GDM1 (cell line): ENCODE data around the gene SNORC.

Source experiments
- DNase-seq: peaks from one replicate; lab custom pipeline; 2025; lab: John Stamatoyannopoulos, UW

SNORC gene

DNA sequence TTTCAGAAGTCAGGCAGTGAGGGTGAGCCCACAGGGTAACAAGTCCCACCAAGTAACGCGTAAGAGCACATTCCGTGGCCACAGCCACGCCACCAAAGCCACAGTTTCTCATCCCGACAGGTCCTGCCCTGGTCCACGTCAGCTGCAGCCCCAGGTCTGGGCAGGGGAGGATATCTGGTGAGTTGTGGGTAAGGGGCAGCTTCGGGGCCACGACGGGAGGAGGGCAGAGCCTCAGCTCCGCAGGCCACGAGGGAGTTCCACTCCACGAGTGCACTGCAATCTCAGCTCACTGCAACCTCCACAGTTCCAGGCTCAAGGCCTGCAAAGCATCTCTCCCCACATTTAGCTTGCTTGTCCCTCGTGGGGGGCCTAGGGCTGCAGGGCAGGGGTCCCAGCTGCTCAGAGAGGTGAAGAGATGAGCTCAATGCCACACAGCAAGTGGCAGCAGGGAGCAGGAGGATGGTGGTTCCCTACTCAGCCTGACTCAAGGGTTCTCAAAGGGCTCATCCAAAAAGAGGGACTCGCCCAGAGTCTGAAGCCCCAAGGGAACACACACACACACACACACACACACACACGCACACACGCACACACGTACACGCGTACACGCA, 12.5 kb downstream of the SNORC start:
- no peak for DNase-seq

GRCh38 chr2:232883116-232883721, 13.2 kb downstream of the SNORC start:
- no peak for DNase-seq

GRCh38 chr2:232884001-232884421, 13.9 kb downstream of the SNORC start:
- no peak for DNase-seq

- no peak for DNase-seq
Measured at GRCh38 chr2:232884549-232885263, 14.6 kb downstream of the SNORC start.

DNA sequence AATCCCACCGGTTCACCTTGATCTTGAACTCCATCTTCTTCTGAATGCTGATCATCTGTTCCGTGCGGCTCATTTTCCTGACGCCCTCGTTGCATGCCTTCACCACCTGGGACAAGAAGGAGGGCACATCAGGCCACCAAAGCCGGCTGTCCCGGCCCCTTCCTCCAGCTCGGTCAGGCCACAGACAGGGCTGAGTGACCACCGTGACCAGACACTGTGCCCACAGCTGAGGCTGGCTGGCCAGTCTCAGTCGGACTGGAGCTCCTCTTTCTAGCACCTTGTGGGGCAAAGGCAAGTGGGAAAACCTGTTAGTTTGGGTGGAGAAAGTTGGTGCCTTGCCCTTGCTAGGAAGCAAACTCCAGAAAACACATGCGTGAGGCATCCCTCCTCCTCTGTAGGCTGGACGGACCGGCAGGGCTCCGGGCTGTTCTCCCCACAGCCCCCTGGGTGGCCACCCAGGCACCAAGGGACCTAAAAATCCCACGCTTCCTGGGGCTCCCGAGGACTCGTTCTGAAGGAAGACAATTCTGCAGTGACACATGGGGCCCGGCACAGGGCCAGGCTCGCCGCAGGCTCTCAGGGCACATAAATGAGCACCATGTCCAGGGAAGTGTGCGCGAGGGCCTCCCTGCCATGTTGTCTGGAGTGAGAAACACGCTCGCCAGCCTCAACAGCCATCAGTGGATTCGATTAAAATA, 15.3 kb downstream of the SNORC start:
- no peak for DNase-seq

DNA sequence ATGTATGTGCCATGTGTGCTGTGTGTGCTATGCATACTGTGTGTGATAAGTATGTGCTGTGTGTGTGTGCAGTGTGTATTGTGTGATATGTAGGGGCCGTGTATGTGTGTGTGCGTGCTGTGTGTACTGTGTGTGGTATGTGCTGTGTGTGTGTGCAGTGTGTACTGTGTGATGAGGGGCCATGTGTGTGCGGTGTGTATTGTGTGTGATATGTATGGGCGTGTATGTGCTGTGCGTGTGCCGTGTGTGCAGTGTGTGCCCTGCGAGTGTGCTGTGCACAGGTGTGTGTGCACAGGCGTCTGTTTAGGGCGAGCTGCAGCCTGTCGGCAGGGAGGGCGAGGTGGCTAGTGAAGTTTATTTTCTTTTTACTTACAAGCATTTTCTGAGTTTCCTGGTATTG, 16.1 kb downstream of the SNORC start:
- DNase-seq: no peak

- DNase-seq: no peak
Measured at GRCh38 chr2:232886632-232887031, 16.6 kb downstream of the SNORC start.

- no peak for DNase-seq
Measured at GRCh38 chr2:232887171-232887850, 17.2 kb downstream of the SNORC start.

DNA sequence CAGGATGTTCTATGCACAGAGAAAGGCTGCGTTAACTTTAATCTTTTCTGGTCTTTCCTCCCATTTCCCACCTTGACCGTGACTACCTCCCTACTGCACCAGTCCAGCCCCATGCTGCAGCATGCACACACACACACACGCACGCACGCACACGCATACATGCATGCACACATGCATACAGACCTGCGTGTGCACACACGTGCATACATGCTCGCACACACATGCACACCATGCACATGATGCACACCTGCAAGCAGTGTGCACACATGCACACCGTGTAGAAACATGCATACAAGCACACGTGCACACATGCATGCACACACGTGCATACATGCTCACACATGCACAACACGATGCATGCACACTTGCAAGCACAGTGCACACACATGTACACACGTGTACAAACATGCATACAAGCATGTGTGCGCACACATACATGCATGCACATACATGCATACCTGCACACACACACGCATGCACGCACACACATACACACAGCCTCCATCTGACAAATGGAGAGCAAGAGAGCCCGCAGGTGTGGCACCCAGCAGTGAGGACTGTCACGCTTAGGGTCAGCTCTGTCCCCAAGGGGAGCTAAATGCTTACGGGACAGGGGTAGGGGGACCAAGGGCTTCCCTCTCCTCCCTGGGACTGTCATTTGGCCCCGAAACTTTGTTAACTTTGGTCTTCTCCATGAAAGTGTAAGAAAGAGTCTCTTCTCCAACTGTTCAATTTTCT, 18.2 kb downstream of the SNORC start:
- no peak for DNase-seq

DNA sequence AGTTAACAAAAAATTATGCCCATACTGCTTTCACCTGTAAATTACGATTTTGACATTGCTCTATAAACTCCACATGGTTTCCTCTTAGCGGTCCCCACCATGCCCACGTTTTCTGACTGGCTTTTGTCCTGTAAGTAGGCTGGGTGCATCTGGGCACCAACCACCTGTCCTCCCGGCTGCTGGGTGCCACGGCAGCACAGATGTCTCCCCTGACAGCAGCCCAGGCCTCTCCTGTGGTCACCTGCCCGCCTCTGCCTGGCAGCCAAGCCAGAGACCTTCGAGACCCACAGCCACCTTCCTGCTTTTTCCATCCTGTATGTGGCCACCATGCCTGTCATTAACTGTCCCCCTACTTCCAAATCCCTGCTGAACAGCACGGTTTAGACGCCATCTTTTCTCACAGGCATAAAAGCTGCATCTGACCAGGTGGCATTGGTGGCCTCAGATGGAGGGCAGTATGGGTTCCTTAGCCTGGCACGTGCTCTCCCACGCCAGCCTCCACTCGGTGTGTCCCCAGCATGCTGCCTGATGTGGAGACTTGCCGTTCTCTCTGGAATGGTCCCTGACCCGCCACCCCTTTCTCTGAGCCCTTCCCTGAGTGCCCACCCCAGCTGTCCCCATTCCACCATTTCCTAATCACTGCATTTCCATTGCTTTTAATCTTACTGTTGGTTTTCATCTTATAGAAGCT, 18.9 kb downstream of the SNORC start:
- no peak for DNase-seq

- no peak for DNase-seq
Measured at GRCh38 chr2:232889876-232890401, 19.9 kb downstream of the SNORC start.

- DNase-seq: no peak
Measured at GRCh38 chr2:232890536-232890895, 20.5 kb downstream of the SNORC start.

DNA sequence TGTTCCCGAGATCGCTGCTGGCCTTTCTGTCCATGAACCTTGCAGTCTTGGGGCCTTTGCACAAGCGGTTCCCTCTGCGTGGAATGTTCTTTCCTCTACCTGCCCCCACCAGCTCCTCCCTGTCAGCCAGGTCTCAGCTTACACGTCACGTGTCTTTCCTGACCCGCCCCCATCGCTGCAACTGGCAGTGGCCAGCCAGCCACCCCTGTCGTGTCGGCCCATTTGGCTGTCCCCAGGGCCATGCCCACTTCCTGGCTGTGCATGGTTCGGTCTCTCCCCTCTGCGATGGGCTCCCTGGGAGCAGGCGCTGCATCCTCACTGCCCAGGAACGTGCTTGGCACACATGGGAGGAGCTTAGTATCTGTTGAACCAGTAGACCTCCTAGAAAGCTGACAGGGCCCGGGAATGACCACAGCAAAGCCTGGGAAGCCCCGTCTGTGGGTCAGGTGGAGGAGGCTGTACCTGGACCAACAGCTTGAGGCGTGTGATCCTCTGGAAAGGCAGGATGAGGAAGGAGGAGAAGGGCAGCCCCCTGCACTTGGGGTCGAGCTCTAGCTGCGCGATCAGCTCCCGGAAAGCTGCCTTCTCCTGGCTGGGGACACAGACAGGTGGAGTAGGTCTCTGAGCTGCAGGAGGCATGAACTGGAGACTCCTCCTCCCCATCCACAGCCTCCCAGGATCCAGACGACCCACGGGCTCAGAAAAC, 21.0 kb downstream of the SNORC start:
- no peak for DNase-seq

GRCh38 chr2:232891621-232892071, 21.6 kb downstream of the SNORC start:
- DNase-seq: no peak

GRCh38 chr2:232892221-232892620, 22.2 kb downstream of the SNORC start:
- DNase-seq: no peak

DNA sequence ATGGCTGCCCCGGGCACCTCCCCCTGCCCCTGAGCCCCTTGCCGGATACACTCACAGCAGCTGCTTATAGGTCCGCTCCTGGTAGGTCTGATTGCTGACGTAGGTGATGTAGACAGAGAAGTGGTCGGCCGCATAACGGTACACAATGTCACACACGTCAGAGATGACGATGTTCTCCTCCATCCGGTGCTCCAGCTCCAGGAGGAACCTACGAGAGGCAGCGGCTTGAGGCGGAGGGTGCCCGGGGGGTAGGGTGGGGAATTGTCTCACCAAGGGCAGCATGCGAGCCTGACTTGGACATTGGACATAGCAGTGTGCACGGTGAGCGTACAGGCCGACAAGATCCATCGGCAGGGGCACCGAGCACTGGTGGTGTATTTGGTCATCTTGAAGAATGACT, 22.8 kb downstream of the SNORC start:
- DNase-seq: no peak

DNA sequence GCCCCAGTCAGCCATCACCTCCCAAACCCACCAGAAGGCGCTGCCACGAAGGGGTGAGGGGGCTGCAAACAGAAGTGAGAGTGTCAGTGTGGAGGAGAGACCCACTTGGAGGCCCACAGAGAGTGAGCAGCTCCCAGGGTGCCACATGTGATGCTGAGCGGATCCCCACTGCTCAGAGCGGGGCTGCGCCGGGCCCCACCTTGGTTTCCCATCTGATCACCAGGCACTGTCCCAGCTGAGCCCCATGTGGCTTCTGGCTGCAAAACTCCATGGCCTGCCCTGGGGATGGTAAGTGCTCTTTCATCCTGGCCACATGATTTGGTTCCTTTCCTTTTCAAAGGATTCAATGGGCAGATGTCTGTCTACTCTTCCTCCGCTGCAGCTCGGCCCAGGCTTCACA, 23.8 kb downstream of the SNORC start:
- no peak for DNase-seq

DNA sequence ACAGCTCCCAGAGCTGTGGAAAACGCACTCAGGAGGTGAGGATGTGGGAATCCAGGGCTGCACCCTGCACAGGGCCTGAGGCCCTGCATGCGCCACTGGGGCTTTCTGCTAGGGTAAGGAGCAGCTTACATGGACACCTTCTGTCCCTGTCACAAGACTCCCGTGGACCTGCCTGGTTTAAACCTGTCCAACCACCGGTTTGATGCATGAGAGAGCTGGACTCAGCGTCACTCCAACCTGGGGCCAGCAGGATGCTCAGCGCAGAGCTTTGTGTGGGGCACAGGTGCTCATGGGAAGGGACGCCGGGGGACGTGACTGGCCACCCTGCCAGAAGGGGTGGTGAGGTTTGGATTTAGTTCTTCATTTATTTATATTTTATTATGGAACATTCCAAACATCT, 24.2 kb downstream of the SNORC start:
- DNase-seq: no peak

GRCh38 chr2:232894746-232895145, 24.7 kb downstream of the SNORC start:
- DNase-seq: no peak

- DNase-seq: no peak
Measured at GRCh38 chr2:232896111-232896510, 26.0 kb downstream of the SNORC start.
